C4-2B (cell line): ENCODE data around the gene LRRN4.

ENCODE experiments used
- H3K27ac ChIP-seq: fragments of 450-650 bp; 2 replicates; pipeline ENCODE4 v1.5.1; 2017
- ZFX ChIP-seq: fragments of 450-650 bp; IDR thresholded peaks from 2 replicates; pipeline ENCODE4 v1.6.1; 2017
- TF ChIP-seq, protein P1 (sequence below): fragments of 450-650 bp; conservative IDR thresholded peaks from 2 replicates; pipeline ENCODE4 v1.5.1; 2017; ENCODE audit warnings: mild to moderate bottlenecking

The LRRN4 gene

DNA sequence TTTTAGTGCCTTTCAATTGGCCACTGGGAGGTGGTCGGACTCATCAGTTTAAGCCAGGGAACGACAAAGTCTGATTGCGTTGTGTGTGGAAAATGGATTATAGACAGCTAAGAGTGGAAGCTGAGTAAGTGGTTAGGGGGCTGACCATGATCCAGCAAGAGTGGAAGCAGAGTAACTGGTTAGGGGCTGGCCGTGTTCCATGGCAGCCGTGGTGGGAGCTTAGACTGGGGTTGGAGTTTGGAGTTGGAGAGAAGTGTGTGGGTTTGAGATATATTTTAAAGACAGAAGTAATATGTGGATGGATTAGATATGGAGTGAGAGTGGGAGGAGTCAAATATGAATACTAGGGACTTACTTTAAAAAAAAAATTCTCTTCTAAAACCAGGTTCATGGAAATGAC is 41.7 kb downstream of the LRRN4 start:
- H3K27ac ChIP-seq, result no peak overlapping the region
- TF ChIP-seq ZFX, result no peak
- TF ChIP-seq, protein P1, sequence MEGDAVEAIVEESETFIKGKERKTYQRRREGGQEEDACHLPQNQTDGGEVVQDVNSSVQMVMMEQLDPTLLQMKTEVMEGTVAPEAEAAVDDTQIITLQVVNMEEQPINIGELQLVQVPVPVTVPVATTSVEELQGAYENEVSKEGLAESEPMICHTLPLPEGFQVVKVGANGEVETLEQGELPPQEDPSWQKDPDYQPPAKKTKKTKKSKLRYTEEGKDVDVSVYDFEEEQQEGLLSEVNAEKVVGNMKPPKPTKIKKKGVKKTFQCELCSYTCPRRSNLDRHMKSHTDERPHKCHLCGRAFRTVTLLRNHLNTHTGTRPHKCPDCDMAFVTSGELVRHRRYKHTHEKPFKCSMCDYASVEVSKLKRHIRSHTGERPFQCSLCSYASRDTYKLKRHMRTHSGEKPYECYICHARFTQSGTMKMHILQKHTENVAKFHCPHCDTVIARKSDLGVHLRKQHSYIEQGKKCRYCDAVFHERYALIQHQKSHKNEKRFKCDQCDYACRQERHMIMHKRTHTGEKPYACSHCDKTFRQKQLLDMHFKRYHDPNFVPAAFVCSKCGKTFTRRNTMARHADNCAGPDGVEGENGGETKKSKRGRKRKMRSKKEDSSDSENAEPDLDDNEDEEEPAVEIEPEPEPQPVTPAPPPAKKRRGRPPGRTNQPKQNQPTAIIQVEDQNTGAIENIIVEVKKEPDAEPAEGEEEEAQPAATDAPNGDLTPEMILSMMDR, result no peak

DNA sequence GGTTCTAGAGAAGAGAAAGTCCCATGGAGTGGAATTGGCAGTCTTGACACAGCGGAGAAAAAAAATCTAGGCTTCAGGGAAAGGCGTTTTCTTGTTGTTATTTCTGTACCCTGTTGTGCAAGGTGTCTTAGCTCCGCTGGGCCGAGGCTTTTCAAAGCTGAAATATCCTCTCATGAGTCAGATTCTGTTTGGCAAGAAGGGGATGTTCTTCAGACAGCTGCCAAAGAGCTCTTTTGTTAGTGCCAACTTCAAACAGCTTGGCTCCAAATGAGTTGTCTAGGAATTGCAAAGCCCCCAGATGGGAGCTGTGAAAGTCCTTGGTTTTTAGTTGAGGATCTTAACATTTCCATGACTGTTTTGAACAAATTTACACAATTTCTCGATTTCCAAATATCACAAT is 45.6 kb downstream of the LRRN4 start:
- H3K27ac ChIP-seq, result no peak overlapping the region
- no peak for TF ChIP-seq ZFX
- TF ChIP-seq, protein P1, result no peak

- TF ChIP-seq, protein P1, result no peak
- TF ChIP-seq ZFX, result no peak
- no peak overlapping the region for H3K27ac ChIP-seq
These were observed 46.2 kb downstream of the LRRN4 start for GRCh38 chr20:6007529-6008103.

DNA sequence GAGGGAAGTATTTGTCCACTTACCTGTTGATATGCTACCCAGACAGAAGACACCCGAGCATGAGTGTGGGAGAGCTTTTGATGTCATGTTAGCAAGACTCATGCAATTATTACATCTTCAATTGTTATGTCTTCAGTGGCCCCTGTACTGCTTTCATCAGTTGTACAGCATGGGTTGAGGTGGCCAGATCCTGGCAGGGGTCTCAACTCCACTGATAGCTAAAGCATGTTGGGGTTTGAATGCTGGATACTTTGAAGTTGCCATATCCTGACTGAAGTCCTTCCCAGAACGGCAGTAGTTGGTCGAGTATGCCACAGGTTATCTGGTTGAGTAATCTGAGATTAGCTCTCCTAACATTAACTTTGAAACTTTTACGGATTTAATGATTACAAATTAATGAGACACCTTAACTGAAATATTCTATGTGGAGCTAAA is 46.7 kb downstream of the LRRN4 start:
- no peak for TF ChIP-seq ZFX
- TF ChIP-seq, protein P1, result no peak
- no peak overlapping the region for H3K27ac ChIP-seq

- TF ChIP-seq, protein P1, result no peak
- TF ChIP-seq ZFX, result no peak
- H3K27ac ChIP-seq, result peak overlapping the region; percentile 89
These were observed 47.3 kb downstream of the LRRN4 start for GRCh38 chr20:6006603-6006949.

- no peak for TF ChIP-seq ZFX
- TF ChIP-seq, protein P1, result no peak
- no peak overlapping the region for H3K27ac ChIP-seq
These were observed 53.0 kb downstream of the LRRN4 start for GRCh38 chr20:6000871-6001270.

- no peak overlapping the region for H3K27ac ChIP-seq
- TF ChIP-seq, protein P1, result no peak
- TF ChIP-seq ZFX, result no peak
These were observed 54.1 kb downstream of the LRRN4 start for GRCh38 chr20:5999783-6000182.
